A673 (cell line): ENCODE results near the gene RYR1. TPM values are rescaled to one million over a fixed set of nuclear protein-coding genes. Genes with fewer than 3 reads are reported as not detected.

ENCODE experiments used
- BruUV-seq: library from RNA; stranded (reverse); fragments of 400-500 nt; replicated peaks from 2 replicates; lab custom pipeline; 2021; lab: Mats Ljungman, UMichigan
- CTCF ChIA-PET: fragments of 300-600 bp; sonication (Branson Sonifier 250); formaldehyde crosslinking; loops from one replicate; lab custom pipeline; 2022; ENCODE audit warnings: antibody characterized with exemption; lab: Charles Lee
- POLR2A ChIA-PET: fragments of 300-600 bp; sonication (Branson Sonifier 250); formaldehyde crosslinking; loops from one replicate; lab custom pipeline; 2022; ENCODE audit warnings: antibody characterized with exemption; ENCODE audit not compliant: low non-redundant PET; lab: Charles Lee
- DNase-seq: peaks from one replicate; pipeline ENCODE4 v3.0.0-alpha.2; 2015; ENCODE audit warnings: low spot score
- H3K27ac ChIP-seq: fragments of 200-600 bp; sonication (generic); 2 replicates; pipeline ENCODE4 v1.5.1; 2016; ENCODE audit warnings: mixed run types, low read depth, mild to moderate bottlenecking, mixed read lengths, antibody characterized with exemption, low read length; ENCODE audit not compliant: poor library complexity, severe bottlenecking
- H3K27me3 ChIP-seq: fragments of 200-600 bp; sonication (generic); replicated peaks from 2 replicates; pipeline ENCODE4 v1.6.1; 2017; ENCODE audit warnings: mixed run types, low read depth, mild to moderate bottlenecking, mixed read lengths, antibody characterized with exemption, low read length; ENCODE audit not compliant: insufficient read depth, poor library complexity
- H3K36me3 ChIP-seq: fragments of 200-600 bp; sonication (generic); 2 replicates; pipeline ENCODE4 v1.6.1; 2016; ENCODE audit warnings: mixed run types, mild to moderate bottlenecking, mixed read lengths, antibody characterized with exemption, low read length; ENCODE audit not compliant: insufficient read depth, poor library complexity, severe bottlenecking
- H3K4me1 ChIP-seq: fragments of 200-600 bp; sonication (generic); 2 replicates; pipeline ENCODE4 v1.6.1; 2017; ENCODE audit warnings: mixed run types, mild to moderate bottlenecking, mixed read lengths, antibody characterized with exemption, low read length; ENCODE audit not compliant: insufficient read depth, poor library complexity, severe bottlenecking
- H3K4me3 ChIP-seq: fragments of 200-600 bp; sonication (generic); 2 replicates; pipeline ENCODE4 v1.5.1; 2016; ENCODE audit warnings: low read depth, mixed run types, mild to moderate bottlenecking, mixed read lengths, low read length; ENCODE audit not compliant: poor library complexity, severe bottlenecking
- H3K9me3 ChIP-seq: fragments of 200-600 bp; sonication (generic); 2 replicates; pipeline ENCODE4 v1.6.1; 2016; ENCODE audit warnings: mixed run types, low read depth, mild to moderate bottlenecking, mixed read lengths, antibody characterized with exemption, low read length; ENCODE audit not compliant: poor library complexity, severe bottlenecking
- EZH2 ChIP-seq: fragments of 200-600 bp; sonication (generic); IDR thresholded peaks from 2 replicates; pipeline ENCODE4 v1.6.1; 2017; ENCODE audit warnings: borderline replicate concordance, low read depth, mild to moderate bottlenecking, mixed read lengths, antibody characterized with exemption, low read length; ENCODE audit not compliant: poor library complexity, severe bottlenecking
- intact Hi-C: fragments of 100-400 bp; cut with micrococcal nuclease; formaldehyde crosslinking; loops from one replicate; pipeline ENCODE4 v1.10.0; 2022; ENCODE audit not compliant: unreplicated experiment
- total RNA-seq: library from RNA; stranded (reverse); gene quantifications from 2 replicates; pipeline ENCODE4 v1.2.3, GENCODE V29; 2021
- TF ChIP-seq, protein P1 (sequence below): fragments of 300-800, 200-600 bp; sonication (generic); conservative IDR thresholded peaks from 2 replicates; pipeline ENCODE4 v1.5.1; 2017; ENCODE audit warnings: low read depth, mild to moderate bottlenecking, antibody characterized with exemption, low read length, moderate library complexity, mixed read lengths

RYR1 gene
- total RNA-seq, 1 experiment from 2014 or later = 0.28 TPM

- no peaks in the 10 kb centered on the region for H3K4me1 ChIP-seq
- intact Hi-C loops = no loop called here
- CTCF ChIA-PET = no interaction called here
- H3K4me3 ChIP-seq = no peak overlapping the region
- no TSS peak for BruUV-seq
- no peaks in the 10 kb centered on the region for H3K27me3 ChIP-seq
- POLR2A ChIA-PET = no interaction called here
- no peaks in the 10 kb centered on the region for H3K36me3 ChIP-seq
- peak; percentile 62 for DNase-seq
- TF ChIP-seq EZH2 = no peak
- TF ChIP-seq, protein P1, sequence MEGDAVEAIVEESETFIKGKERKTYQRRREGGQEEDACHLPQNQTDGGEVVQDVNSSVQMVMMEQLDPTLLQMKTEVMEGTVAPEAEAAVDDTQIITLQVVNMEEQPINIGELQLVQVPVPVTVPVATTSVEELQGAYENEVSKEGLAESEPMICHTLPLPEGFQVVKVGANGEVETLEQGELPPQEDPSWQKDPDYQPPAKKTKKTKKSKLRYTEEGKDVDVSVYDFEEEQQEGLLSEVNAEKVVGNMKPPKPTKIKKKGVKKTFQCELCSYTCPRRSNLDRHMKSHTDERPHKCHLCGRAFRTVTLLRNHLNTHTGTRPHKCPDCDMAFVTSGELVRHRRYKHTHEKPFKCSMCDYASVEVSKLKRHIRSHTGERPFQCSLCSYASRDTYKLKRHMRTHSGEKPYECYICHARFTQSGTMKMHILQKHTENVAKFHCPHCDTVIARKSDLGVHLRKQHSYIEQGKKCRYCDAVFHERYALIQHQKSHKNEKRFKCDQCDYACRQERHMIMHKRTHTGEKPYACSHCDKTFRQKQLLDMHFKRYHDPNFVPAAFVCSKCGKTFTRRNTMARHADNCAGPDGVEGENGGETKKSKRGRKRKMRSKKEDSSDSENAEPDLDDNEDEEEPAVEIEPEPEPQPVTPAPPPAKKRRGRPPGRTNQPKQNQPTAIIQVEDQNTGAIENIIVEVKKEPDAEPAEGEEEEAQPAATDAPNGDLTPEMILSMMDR = no peak
- no peaks in the 10 kb centered on the region for H3K9me3 ChIP-seq
- H3K27ac ChIP-seq = no peak overlapping the region
Observed at GRCh38 chr19:38455031-38455430, 21.5 kb downstream of the RYR1 start.

GRCh38 chr19:38457202-38457601 is 23.7 kb downstream of the RYR1 start:
- Histone ChIP-seq H3K27ac (no peak overlapping the region), H3K4me1 (no peaks in the 10 kb centered on the region), H3K36me3 (no peaks in the 10 kb centered on the region), H3K4me3 (no peak overlapping the region), H3K9me3 (no peaks in the 10 kb centered on the region), H3K27me3 (no peaks in the 10 kb centered on the region)
- BruUV-seq = no TSS peak
- no peak for TF ChIP-seq EZH2
- TF ChIP-seq, protein P1 = no peak
- DNase-seq = no peak
- intact Hi-C loops = no loop called here
- POLR2A ChIA-PET = no interaction called here
- CTCF ChIA-PET = no interaction called here

- Histone ChIP-seq H3K4me3 (no peak overlapping the region), H3K27ac (no peak overlapping the region), H3K36me3 (no peaks in the 10 kb centered on the region), H3K4me1 (no peaks in the 10 kb centered on the region), H3K9me3 (no peaks in the 10 kb centered on the region), H3K27me3 (no peaks in the 10 kb centered on the region)
- intact Hi-C loops = no loop called here
- DNase-seq = no peak
- TF ChIP-seq, protein P1 = no peak
- no peak for TF ChIP-seq EZH2
- no TSS peak for BruUV-seq
- ChIA-PET CTCF (no interaction called here), POLR2A (no interaction called here)
Observed at GRCh38 chr19:38457690-38458405, 24.4 kb downstream of the RYR1 start.
